Measurements from ENCODE around the gene ZNF141.

GRCh38 chr4:288891-289290, 48.7 kb upstream of the ZNF141 start:
- TF ChIP-seq, protein P1, sequence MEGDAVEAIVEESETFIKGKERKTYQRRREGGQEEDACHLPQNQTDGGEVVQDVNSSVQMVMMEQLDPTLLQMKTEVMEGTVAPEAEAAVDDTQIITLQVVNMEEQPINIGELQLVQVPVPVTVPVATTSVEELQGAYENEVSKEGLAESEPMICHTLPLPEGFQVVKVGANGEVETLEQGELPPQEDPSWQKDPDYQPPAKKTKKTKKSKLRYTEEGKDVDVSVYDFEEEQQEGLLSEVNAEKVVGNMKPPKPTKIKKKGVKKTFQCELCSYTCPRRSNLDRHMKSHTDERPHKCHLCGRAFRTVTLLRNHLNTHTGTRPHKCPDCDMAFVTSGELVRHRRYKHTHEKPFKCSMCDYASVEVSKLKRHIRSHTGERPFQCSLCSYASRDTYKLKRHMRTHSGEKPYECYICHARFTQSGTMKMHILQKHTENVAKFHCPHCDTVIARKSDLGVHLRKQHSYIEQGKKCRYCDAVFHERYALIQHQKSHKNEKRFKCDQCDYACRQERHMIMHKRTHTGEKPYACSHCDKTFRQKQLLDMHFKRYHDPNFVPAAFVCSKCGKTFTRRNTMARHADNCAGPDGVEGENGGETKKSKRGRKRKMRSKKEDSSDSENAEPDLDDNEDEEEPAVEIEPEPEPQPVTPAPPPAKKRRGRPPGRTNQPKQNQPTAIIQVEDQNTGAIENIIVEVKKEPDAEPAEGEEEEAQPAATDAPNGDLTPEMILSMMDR (IDR thresholded peaks at IDR 0.05) = no peak
- TF ChIP-seq POLR2A (IDR thresholded peaks at IDR 0.05) = no peak

All from lower leg skin (tissue), 3 donors.